Thoracic aorta (tissue), 2 donors: ENCODE data around the gene PREX1. TPM values are rescaled to one million over a fixed set of nuclear protein-coding genes. Genes with fewer than 3 reads are reported as not detected.

Experiments used
- ATAC-seq: fragments of 150-250 bp; one replicate; pipeline ENCODE4 v1.8.0; 2017; ENCODE audit warnings: low read depth; ENCODE audit not compliant: insufficient number of reproducible peaks, low FRiP score
- DNase-seq: peaks from one replicate; pipeline ENCODE4 v3.0.0-alpha.2; 2020; ENCODE audit warnings: low spot score
- H3K27ac ChIP-seq, 2 donors: fragments of 200-600 bp; sonication (generic); 1 replicate in 1 of 2; 2 replicates in 1 of 2; pipeline ENCODE4 v1.5.1; 2016; ENCODE audit warnings: mild to moderate bottlenecking in 2 of 2, moderate library complexity in 2 of 2
- H3K27me3 ChIP-seq: fragments of 200-600 bp; sonication (generic); replicated peaks from 2 replicates; pipeline ENCODE4 v1.6.0; 2016; ENCODE audit warnings: mild to moderate bottlenecking; ENCODE audit not compliant: insufficient read depth
- H3K36me3 ChIP-seq: fragments of 200-600 bp; sonication (generic); one replicate; pipeline ENCODE4 v1.5.1; 2016
- H3K4me1 ChIP-seq, 2 donors: fragments of 200-600 bp; sonication (generic); 1 replicate in 1 of 2; 2 replicates in 1 of 2; pipeline versions ENCODE4 v1.5.1 to v1.6.0; 2016; ENCODE audit warnings: low read depth in 2 of 2, mild to moderate bottlenecking in 1 of 2; ENCODE audit not compliant: control insufficient read depth in 1 of 2
- H3K4me3 ChIP-seq: fragments of 200-600 bp; sonication (generic); 2 replicates; pipeline ENCODE4 v1.5.1; 2016; ENCODE audit warnings: mild to moderate bottlenecking
- H3K9me3 ChIP-seq: fragments of 200-600 bp; sonication (generic); 2 replicates; pipeline ENCODE4 v1.5.1; 2016
- CTCF ChIP-seq: fragments of 200-600 bp; sonication (generic); IDR thresholded peaks from one replicate; pipeline ENCODE4 v1.5.1; 2019; ENCODE audit warnings: antibody characterized with exemption
- total RNA-seq, 2 donors: library from RNA; depleted of rRNA; stranded (reverse); fragments of >200 nt; gene quantifications; one replicate each; pipeline versions ENCODE4 v1.1.0 to v1.2.3, GENCODE V29; 2016

Gene PREX1
- total RNA-seq, 2 donors from 2014 or later: 94.6 to 101 TPM

- no peak overlapping the region for H3K27ac ChIP-seq
- no peaks in the 10 kb centered on the region for H3K9me3 ChIP-seq
- no peaks in the 10 kb centered on the region for H3K36me3 ChIP-seq
- no peak for TF ChIP-seq CTCF
- H3K4me1 ChIP-seq: peaks cover 0 to 5% of the 10 kb centered on the region in 2 donors
- no peak for DNase-seq
- no peak for ATAC-seq
- no peak overlapping the region for H3K4me3 ChIP-seq
- H3K27me3 ChIP-seq: no peaks in the 10 kb centered on the region
Observed at GRCh38 chr20:48866936-48867335, 39.1 kb upstream of the PREX1 start.

- TF ChIP-seq CTCF: no peak
- no peaks in the 10 kb centered on the region for H3K36me3 ChIP-seq
- peaks cover 0 to 5% of the 10 kb centered on the region in 2 donors for H3K4me1 ChIP-seq
- ATAC-seq (no peak), DNase-seq (no peak)
- H3K9me3 ChIP-seq: no peaks in the 10 kb centered on the region
- no peak overlapping the region for H3K4me3 ChIP-seq
- no peaks in the 10 kb centered on the region for H3K27me3 ChIP-seq
- no peak overlapping the region for H3K27ac ChIP-seq
Observed at GRCh38 chr20:48864738-48865318, 37.0 kb upstream of the PREX1 start.

- TF ChIP-seq CTCF: no peak
- Histone ChIP-seq H3K36me3 (no peaks in the 10 kb centered on the region), H3K27ac (no peak overlapping the region), H3K4me3 (no peak overlapping the region), H3K9me3 (no peaks in the 10 kb centered on the region), H3K27me3 (no peaks in the 10 kb centered on the region), H3K4me1 (peaks cover 0 to 5% of the 10 kb centered on the region in 2 donors)
- ATAC-seq (no peak), DNase-seq (no peak)
Observed at GRCh38 chr20:48864254-48864653, 36.5 kb upstream of the PREX1 start.

GRCh38 chr20:48862279-48862678 lies 34.5 kb upstream of the PREX1 start:
- Histone ChIP-seq H3K27ac (no peak overlapping the region), H3K4me3 (no peak overlapping the region), H3K9me3 (no peaks in the 10 kb centered on the region), H3K27me3 (no peaks in the 10 kb centered on the region), H3K36me3 (no peaks in the 10 kb centered on the region), H3K4me1 (peaks cover 0 to 5% of the 10 kb centered on the region in 2 donors)
- no peak for DNase-seq
- ATAC-seq: no peak
- no peak for TF ChIP-seq CTCF

GRCh38 chr20:48861444-48861843 lies 33.6 kb upstream of the PREX1 start:
- H3K9me3 ChIP-seq: no peaks in the 10 kb centered on the region
- H3K4me1 ChIP-seq: peaks cover 0 to 5% of the 10 kb centered on the region in 2 donors
- no peaks in the 10 kb centered on the region for H3K27me3 ChIP-seq
- no peak overlapping the region for H3K4me3 ChIP-seq
- DNase-seq (no peak), ATAC-seq (no peak)
- H3K36me3 ChIP-seq: no peaks in the 10 kb centered on the region
- no peak overlapping the region for H3K27ac ChIP-seq
- no peak for TF ChIP-seq CTCF
